Heart right ventricle (tissue), 16 donors: Measurements from ENCODE around the gene TEPSIN. TPM values are rescaled to one million over a fixed set of nuclear protein-coding genes. Genes with fewer than 3 reads are reported as not detected.

Source experiments
- ATAC-seq, 8 donors: fragments of 200-7000 bp; cut with Tn5 transposase; one replicate each; pipeline ENCODE4 v1.9.1; 2020; ENCODE audit warnings: mild to moderate bottlenecking in 8 of 8, moderate library complexity in 8 of 8, moderate number of reproducible peaks in 1 of 8
- DNase-seq, 2 donors: peaks; one replicate each; pipeline ENCODE4 v3.0.0-alpha.2; 2020
- H3K27ac ChIP-seq, 10 donors: fragments of 200-600 bp; sonication (generic) in 2 of 10; one replicate each; pipeline versions ENCODE4 v1.5.0 to v1.8.0; 2020 to 2022; ENCODE audit warnings: mild to moderate bottlenecking in 3 of 10
- H3K27me3 ChIP-seq, 7 donors: fragments of 200-600 bp; one replicate each; pipeline ENCODE4 v1.8.0; 2021 to 2022; ENCODE audit warnings: mild to moderate bottlenecking in 2 of 7
- H3K36me3 ChIP-seq, 9 donors: fragments of 200-600 bp; sonication (generic) in 1 of 9; one replicate each; pipeline versions ENCODE4 v1.5.0 to v1.8.0; 2020 to 2022; ENCODE audit warnings: mild to moderate bottlenecking in 2 of 9
- H3K4me1 ChIP-seq, 9 donors: fragments of 200-600 bp; sonication (generic) in 1 of 9; one replicate each; pipeline versions ENCODE4 v1.5.0 to v1.8.0; 2020 to 2022; ENCODE audit warnings: mild to moderate bottlenecking in 4 of 9
- H3K4me3 ChIP-seq, 10 donors: fragments of 200-600 bp; sonication (generic) in 2 of 10; one replicate each; pipeline versions ENCODE4 v1.5.0 to v1.8.0; 2020 to 2022; ENCODE audit warnings: mild to moderate bottlenecking in 7 of 10, moderate library complexity in 2 of 10
- H3K9me3 ChIP-seq, 11 donors: fragments of 200-600 bp in 10 of 11; sonication (generic) in 2 of 11; one replicate each; pipeline versions ENCODE4 v1.5.0 to v1.8.0; 2013 to 2022; ENCODE audit warnings: mild to moderate bottlenecking in 2 of 11, control low read depth in 1 of 11, moderate library complexity in 1 of 11
- CTCF ChIP-seq, 9 donors: fragments of 200-600 bp; sonication (generic) in 2 of 9; IDR thresholded peaks; one replicate each; pipeline versions ENCODE4 v1.5.0 to v1.8.0; 2021 to 2022; ENCODE audit warnings: antibody characterized with exemption in 9 of 9, mild to moderate bottlenecking in 5 of 9, moderate library complexity in 1 of 9
- WGBS, 2 donors: extraction: QIAGEN DNeasy Blood & Tissue Kit; methylation state at CpG; one replicate each; pipeline ENCODE4 v1.1.7; 2013; ENCODE audit warnings: inconsistent platforms in 1 of 2; 5-methylcytosine and 5-hydroxymethylcytosine counted together
- intact Hi-C, 10 donors: fragments of 100-400 bp; cut with DNase I; formaldehyde crosslinking; loops; one replicate each; pipeline versions ENCODE4 v1.11.1 to v1.14.2; 2022
- polyA plus RNA-seq, 2 donors: library from polyadenylated mRNA; stranded (reverse); fragments of 200-250 nt; gene quantifications; one replicate each; pipeline ENCODE4 v1.2.3, GENCODE V29; 2013
- total RNA-seq, 10 donors: library from RNA; stranded (reverse); fragmentation: NEBNext Ultra II Directional in 3 of 10; extraction: Animal tissue kit (Norgen Biotek cat#: 25700) in 3 of 10; gene quantifications; one replicate each; pipeline versions ENCODE4 v1.2.1 to v1.2.4, GENCODE V29; 2021 to 2023
- donor health status: Arrhythmogenic right ventricular cardiomyopathy.
- donor health status: ischemic (EF 13 %, LVEDD 7.1; RV severe dilation, severe dysfunction).
- donor health status: healthy with polysubstance abuse.
- donor health status: DM: no; HTN: yes; CAD: no.
- donor health status: DM: no; HTN: no; CAD: no.
- donor health status: ischemic (EF 25% LVEDD 6.9; RV normal size, moderate dysfunction).
- donor health status: ischemic (EF 25% LVEDD 5.7; RV mildly dilated, moderate dysfunction).
- donor health status: healthy.
- donor health status: DM: yes; HTN: yes; CAD: no.
- donor health status: Ischemic cardiomyopathy.
- donor health status: ischemic (EF 35%, LVEDD 5.7; RV mildly dilated, moderate dysfunction).
- donor health status: nonischemic (EF 11% LVEDD 7.7; RV severe dilation, severe dysfunction).
- donor health status: DM: yes; HTN: yes; CAD: no.
- donor health status: PGD.
- donor health status: ischemic (EF 29% LVEDD 5.4; RV normal size, mild dysfunction).
- donor health status: nonischemic (EF 23%, LVEDD 6.1; RV moderate dilation, normal function).

The TEPSIN gene
- total and polyA plus RNA-seq, 12 donors, result 6.2 to 30.4 (median 9.8) TPM

- H3K9me3 ChIP-seq, result no peaks in the 10 kb centered on the region
- intact Hi-C loops, result no loop called here
- ATAC-seq (no peak), DNase-seq (no peak)
- no peak for TF ChIP-seq CTCF (IDR thresholded peaks at IDR 0.05)
- H3K4me3 ChIP-seq, result no peak overlapping the region
- H3K27me3 ChIP-seq, result no peaks in the 10 kb centered on the region
- H3K27ac ChIP-seq, result no peak overlapping the region
- H3K36me3 ChIP-seq, result peaks cover 0 to 22% (median 6%) of the 10 kb centered on the region in 9 donors
- WGBS, 2 donors, result 92 to 96% methylated on average over 11 of the region's 11 CpGs
- peaks cover 7 to 24% (median 17%) of the 10 kb centered on the region in 9 donors for H3K4me1 ChIP-seq
Measured at GRCh38 chr17:81218991-81219390, 19.9 kb downstream of the TEPSIN start.

DNA sequence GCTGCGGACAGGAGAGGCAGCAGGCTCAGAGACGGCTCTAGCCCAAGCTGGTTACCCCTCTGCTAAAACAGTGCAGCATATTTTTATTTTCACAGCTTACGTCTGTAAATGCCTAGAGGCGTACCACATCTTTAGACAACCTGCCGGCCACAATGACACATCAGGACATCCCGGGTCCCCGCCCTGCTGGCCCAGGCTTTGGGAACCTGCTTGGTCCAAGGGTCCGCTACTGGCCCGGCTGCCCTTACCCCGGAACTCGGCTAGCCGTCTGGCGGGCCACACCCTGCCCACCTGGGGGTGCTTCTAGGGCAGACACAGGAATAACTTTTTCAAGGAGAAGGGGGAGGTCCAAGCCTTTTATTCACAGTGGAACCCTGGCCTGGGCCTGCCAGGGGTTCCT lies 20.4 kb downstream of the TEPSIN start:
- no peak for DNase-seq
- ATAC-seq, result no peak
- no peaks in the 10 kb centered on the region for H3K27me3 ChIP-seq
- 90% methylated on average over 13 of the region's 13 CpGs for WGBS, 2 donors
- no peak overlapping the region for H3K27ac ChIP-seq
- peaks cover 7 to 20% (median 14%) of the 10 kb centered on the region in 9 donors for H3K4me1 ChIP-seq
- peaks cover 0 to 22% (median 6%) of the 10 kb centered on the region in 9 donors for H3K36me3 ChIP-seq
- no peaks in the 10 kb centered on the region for H3K9me3 ChIP-seq
- intact Hi-C loops, result no loop called here
- no peak overlapping the region for H3K4me3 ChIP-seq
- TF ChIP-seq CTCF (IDR thresholded peaks at IDR 0.05), result no peak

DNA sequence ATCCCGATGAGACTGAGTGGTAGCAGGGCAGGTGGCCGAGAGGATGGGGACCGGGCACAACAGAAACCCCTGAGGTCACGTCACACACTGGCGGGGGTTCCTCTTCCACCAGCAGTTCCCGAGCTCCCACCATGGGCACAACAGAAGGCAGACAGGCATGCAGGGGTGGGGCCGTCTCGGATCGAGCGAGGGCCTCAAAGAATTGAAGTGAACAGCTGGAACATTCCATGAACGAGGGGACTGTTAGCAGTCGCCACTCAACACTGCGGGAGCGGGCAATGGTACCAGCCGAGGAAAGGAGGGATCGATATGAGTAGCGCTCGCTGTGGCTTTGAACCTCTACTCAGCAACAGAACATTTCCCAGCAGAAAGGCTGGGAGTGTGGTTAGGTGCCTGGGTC lies 21.4 kb downstream of the TEPSIN start:
- Histone ChIP-seq H3K27me3 (no peaks in the 10 kb centered on the region), H3K9me3 (no peaks in the 10 kb centered on the region), H3K4me1 (peaks cover 7 to 15% (median 12%) of the 10 kb centered on the region in 9 donors), H3K4me3 (no peak overlapping the region), H3K27ac (no peak overlapping the region), H3K36me3 (peaks cover 0 to 22% (median 6%) of the 10 kb centered on the region in 9 donors)
- WGBS, 2 donors, result 90 to 92% methylated on average over 18 of the region's 18 CpGs
- DNase-seq (no peak), ATAC-seq (no peak)
- intact Hi-C loops, result no loop called here
- no peak for TF ChIP-seq CTCF (IDR thresholded peaks at IDR 0.05)

- Histone ChIP-seq H3K4me1 (peaks cover 0 to 9% (median 0%) of the 10 kb centered on the region in 9 donors), H3K4me3 (no peak overlapping the region), H3K27ac (no peak overlapping the region), H3K36me3 (peaks cover 0 to 13% (median 2%) of the 10 kb centered on the region in 9 donors), H3K9me3 (no peaks in the 10 kb centered on the region), H3K27me3 (no peaks in the 10 kb centered on the region)
- ATAC-seq, result no peak
- no peak for DNase-seq
- intact Hi-C loops, result no loop called here
- WGBS, 2 donors, result 96 to 97% methylated on average over 8 of the region's 8 CpGs
- no peak for TF ChIP-seq CTCF (IDR thresholded peaks at IDR 0.05)
Measured at GRCh38 chr17:81213978-81214377, 24.9 kb downstream of the TEPSIN start.
